Calu3 (cell line): ENCODE results near the gene CCDC63. TPM values are rescaled to one million over a fixed set of nuclear protein-coding genes. Genes with fewer than 3 reads are reported as not detected.

Experiments
- BruUV-seq: library from RNA; stranded (reverse); fragments of 400-500 nt; replicated peaks from 2 replicates; lab custom pipeline; 2021; lab: Mats Ljungman, UMichigan
- CTCF ChIA-PET: fragments of 300-600 bp; sonication (Branson Sonifier 250); formaldehyde crosslinking; loops from one replicate; lab custom pipeline; 2022; ENCODE audit warnings: antibody characterized with exemption; lab: Charles Lee
- DNase-seq: peaks from one replicate; pipeline ENCODE4 v3.0.0; 2022
- H3K27ac Mint-ChIP-seq: one replicate; pipeline ENCODE4 v1.8.0; 2022; ENCODE audit warnings: mixed read lengths; ENCODE audit not compliant: unreplicated experiment
- H3K27me3 Mint-ChIP-seq: one replicate; pipeline ENCODE4 v1.8.0; 2022; ENCODE audit warnings: mixed read lengths; ENCODE audit not compliant: unreplicated experiment
- H3K36me3 Mint-ChIP-seq: one replicate; pipeline ENCODE4 v1.8.0; 2022; ENCODE audit warnings: mild to moderate bottlenecking, moderate library complexity, mixed read lengths; ENCODE audit not compliant: insufficient read depth, unreplicated experiment
- H3K4me1 Mint-ChIP-seq: one replicate; pipeline ENCODE4 v1.8.0; 2022; ENCODE audit warnings: mild to moderate bottlenecking, low read depth, mixed read lengths; ENCODE audit not compliant: unreplicated experiment
- H3K4me3 Mint-ChIP-seq: one replicate; pipeline ENCODE4 v1.8.0; 2022; ENCODE audit warnings: mild to moderate bottlenecking, low read depth, moderate library complexity, mixed read lengths; ENCODE audit not compliant: unreplicated experiment
- H3K9me3 Mint-ChIP-seq: one replicate; pipeline ENCODE4 v1.8.0; 2022; ENCODE audit warnings: low read depth, mixed read lengths; ENCODE audit not compliant: unreplicated experiment
- CTCF ChIP-seq: fragments of 200-600 bp; IDR thresholded peaks from one replicate; pipeline ENCODE4 v1.8.0; 2022; ENCODE audit warnings: antibody characterized with exemption; ENCODE audit not compliant: unreplicated experiment
- intact Hi-C: fragments of 100-400 bp; cut with micrococcal nuclease; formaldehyde crosslinking; loops from one replicate; pipeline ENCODE4 v1.10.0; 2022; ENCODE audit not compliant: unreplicated experiment
- total RNA-seq: library from RNA; stranded (reverse); gene quantifications from 2 replicates; pipeline ENCODE4 v1.2.3, GENCODE V29; 2022

Gene CCDC63
- total RNA-seq, 1 experiment from 2014 or later: not detected

- no peak for DNase-seq
- peaks cover 3% of the 10 kb centered on the region for H3K9me3 Mint-ChIP-seq
- no peak overlapping the region for H3K4me3 Mint-ChIP-seq
- peaks cover 7% of the 10 kb centered on the region for H3K36me3 Mint-ChIP-seq
- CTCF ChIA-PET: interaction anchor here (0.7 to 0.9 kb wide), 4 partner anchors 11 to 153 kb away, joined by 3 to 4 read pairs (median 4); partner anchors contain the start of gene CCDC63
- intact Hi-C loops: no loop called here
- H3K27me3 Mint-ChIP-seq: peaks cover 19% of the 10 kb centered on the region
- TF ChIP-seq CTCF: no peak
- BruUV-seq: no TSS peak
- no peaks in the 10 kb centered on the region for H3K4me1 Mint-ChIP-seq
- no peak overlapping the region for H3K27ac Mint-ChIP-seq
Observed at GRCh38 chr12:110883251-110883650, 36.5 kb downstream of the CCDC63 start.

- no TSS peak for BruUV-seq
- no peak overlapping the region for H3K4me3 Mint-ChIP-seq
- H3K36me3 Mint-ChIP-seq: peaks cover 7% of the 10 kb centered on the region
- peaks cover 30% of the 10 kb centered on the region for H3K27me3 Mint-ChIP-seq
- CTCF ChIA-PET: interaction anchor here (0.6 to 0.7 kb wide), 3 partner anchors 23 to 695 kb away, joined by 3 read pairs; no protein-coding TSS in a partner anchor
- no peak for DNase-seq
- no peak for TF ChIP-seq CTCF
- no peaks in the 10 kb centered on the region for H3K4me1 Mint-ChIP-seq
- H3K9me3 Mint-ChIP-seq: peaks cover 3% of the 10 kb centered on the region
- intact Hi-C loops: loop anchor here (5.0 kb wide), 1 partner anchor 433 kb away; the partner anchor contains the start of gene ARPC3
- no peak overlapping the region for H3K27ac Mint-ChIP-seq
Observed at GRCh38 chr12:110885152-110885840, 38.5 kb downstream of the CCDC63 start.

GRCh38 chr12:110888256-110888991, 41.6 kb downstream of the CCDC63 start:
- intact Hi-C loops: loop anchor here (1.0 to 5.0 kb wide), 4 partner anchors 42 to 436 kb away; partner anchors contain the start of genes ARPC3 and CCDC63

More at GRCh38 chr12:110888256-110888991, 41.6 kb downstream of the CCDC63 start:
- no peak for TF ChIP-seq CTCF
- peaks cover 12% of the 10 kb centered on the region for H3K36me3 Mint-ChIP-seq
- peaks cover 50% of the 10 kb centered on the region for H3K27me3 Mint-ChIP-seq
- H3K9me3 Mint-ChIP-seq: no peaks in the 10 kb centered on the region
- BruUV-seq: no TSS peak
- no peak overlapping the region for H3K27ac Mint-ChIP-seq
- H3K4me3 Mint-ChIP-seq: peak overlapping the region; percentile 80
- H3K4me1 Mint-ChIP-seq: no peaks in the 10 kb centered on the region
- CTCF ChIA-PET: interaction anchor here (0.8 to 1.3 kb wide), 10 partner anchors 23 to 457 kb away, joined by 3 to 23 read pairs (median 4); partner anchors contain the start of genes ARPC3 and CCDC63
- DNase-seq: no peak
